ENCODE measurements around the gene PPM1M. TPM values are rescaled to one million over a fixed set of nuclear protein-coding genes. Genes with fewer than 3 reads are reported as not detected.
A peak's percentile ranks its signal among the peaks of the same experiment; 100 is the strongest.

The PPM1M gene
- total RNA-seq, 1 donor from 2014 or later, result 8.9 TPM

DNA sequence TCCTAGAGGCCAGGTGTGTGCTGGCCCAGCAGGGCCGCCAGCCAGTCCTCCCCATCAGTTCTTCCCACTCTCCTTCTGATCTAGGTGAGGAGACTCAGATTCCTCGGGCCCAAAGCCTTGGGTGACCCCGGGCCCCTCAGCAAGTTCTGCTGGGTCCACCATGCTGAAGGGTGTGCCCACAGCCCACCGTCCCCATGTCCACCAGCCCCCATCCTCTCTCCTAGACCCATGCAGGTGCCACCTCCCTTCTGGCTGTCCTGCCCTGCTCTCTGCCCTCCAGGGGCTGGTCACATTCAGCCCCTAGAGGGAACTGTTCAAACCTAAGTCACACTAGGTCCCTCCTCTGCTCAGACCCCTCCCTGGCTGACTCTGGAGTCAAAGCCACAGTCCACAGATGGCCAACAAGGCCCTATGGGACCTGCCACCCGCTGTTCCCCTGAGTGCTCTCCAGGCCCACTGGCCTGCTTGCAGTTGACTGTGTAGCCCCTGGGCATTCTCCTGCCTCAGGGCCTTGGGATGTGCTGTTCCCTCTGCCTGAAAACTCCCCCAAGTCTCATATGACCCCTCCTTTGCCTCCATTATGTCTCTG, 19.2 kb upstream of the PPM1M start:
- intact Hi-C loops (cut with DNase I), result loop anchor here (5.0 kb wide), 1 partner anchor 221 kb away; the partner anchor contains the start of gene SEMA3G
- no peak for DNase-seq (ENCODE audit: low spot score)

GRCh38 chr3:52227117-52227516, 18.4 kb upstream of the PPM1M start:
- DNase-seq (ENCODE audit: low spot score), result no peak
- intact Hi-C loops (cut with DNase I), result loop anchor here (5.0 kb wide), 1 partner anchor 220 kb away; the partner anchor contains the start of gene SEMA3G

GRCh38 chr3:52227766-52228165, 17.8 kb upstream of the PPM1M start:
- intact Hi-C loops (cut with DNase I), result loop anchor here (5.0 kb wide), 1 partner anchor 220 kb away; the partner anchor contains the start of gene SEMA3G
- no peak for DNase-seq (ENCODE audit: low spot score)

DNA sequence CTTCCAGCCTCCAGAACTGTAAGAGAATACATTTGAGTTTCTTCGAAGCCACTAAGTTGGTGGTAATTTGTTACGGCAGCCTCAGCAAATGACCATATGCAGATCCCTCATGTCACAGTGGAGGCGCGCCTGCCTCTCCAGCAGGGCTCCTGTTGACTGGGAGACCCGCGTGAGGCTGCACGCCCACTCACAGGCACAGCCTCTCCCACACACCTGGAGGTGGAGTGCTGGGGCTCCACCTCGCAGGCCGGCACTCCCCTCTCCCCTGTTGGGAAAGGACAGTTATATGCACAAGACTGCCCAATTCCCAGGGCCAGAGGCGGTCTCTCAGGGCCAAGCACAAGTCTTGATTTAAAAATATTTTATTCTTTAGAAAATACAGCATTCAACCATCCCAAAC, 17.3 kb upstream of the PPM1M start:
- intact Hi-C loops (cut with DNase I), result loop anchor here (5.0 kb wide), 1 partner anchor 219 kb away; the partner anchor contains the start of gene SEMA3G
- DNase-seq (ENCODE audit: low spot score), result no peak

- intact Hi-C loops (cut with DNase I), result loop anchor here (5.0 kb wide), 1 partner anchor 218 kb away; the partner anchor contains the start of gene SEMA3G
- DNase-seq (ENCODE audit: low spot score), result no peak
Measured at GRCh38 chr3:52228751-52229291, 16.7 kb upstream of the PPM1M start.

GRCh38 chr3:52229656-52230055, 15.9 kb upstream of the PPM1M start:
- no peak for DNase-seq (ENCODE audit: low spot score)
- intact Hi-C loops (cut with DNase I), result loop anchor here (2.0 to 5.0 kb wide), 2 partner anchors 107 to 218 kb away; partner anchors contain the start of gene SEMA3G

- peak; percentile 74 for DNase-seq (ENCODE audit: low spot score)
- intact Hi-C loops (cut with DNase I), result loop anchor here (2.0 kb wide), 1 partner anchor 106 kb away; no protein-coding TSS in a partner anchor
Measured at GRCh38 chr3:52230461-52230860, 15.1 kb upstream of the PPM1M start.

- DNase-seq (ENCODE audit: low spot score), result no peak
- intact Hi-C loops (cut with DNase I), result loop anchor here (2.0 kb wide), 1 partner anchor 106 kb away; no protein-coding TSS in a partner anchor
Measured at GRCh38 chr3:52230889-52231499, 14.6 kb upstream of the PPM1M start.

DNA sequence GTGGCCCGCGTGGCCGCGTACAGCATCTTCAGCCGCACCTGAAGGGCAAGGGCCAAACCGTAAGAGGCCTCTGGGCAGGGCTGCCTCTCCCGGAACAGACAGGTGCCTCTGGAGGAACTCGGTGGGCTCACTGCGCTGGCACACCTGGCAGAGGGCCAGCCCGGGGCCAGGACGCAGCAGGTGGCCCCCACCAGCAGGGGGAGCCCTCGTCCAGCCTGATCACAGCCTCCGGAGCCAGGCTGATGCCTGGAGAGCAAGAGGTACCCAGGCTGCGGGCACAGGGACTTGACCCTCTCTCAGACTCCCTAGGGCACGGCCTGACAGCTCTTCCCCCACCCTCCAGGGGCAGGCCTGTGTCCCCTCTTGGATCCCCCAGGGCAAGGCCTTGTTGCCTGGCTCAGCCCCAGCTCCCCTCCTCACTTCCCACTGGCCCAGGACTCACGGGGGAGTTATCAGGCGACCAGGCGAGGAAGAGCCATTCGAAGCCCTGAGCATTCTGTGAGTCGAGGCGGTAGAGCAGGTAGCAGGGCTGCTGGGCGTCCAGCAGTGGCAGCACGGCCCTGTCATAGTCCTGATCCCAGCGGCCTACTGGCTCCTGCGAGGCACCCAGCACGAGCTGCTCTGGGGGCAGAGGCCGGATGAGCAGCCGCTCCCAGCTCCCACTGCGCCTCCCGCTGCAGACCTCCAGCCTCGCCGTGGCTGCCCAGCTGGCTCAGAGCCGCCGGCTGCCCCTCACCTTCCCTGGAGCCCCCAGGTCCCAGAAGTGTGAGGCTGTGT, 13.9 kb upstream of the PPM1M start:
- peak; percentile 92 for DNase-seq (ENCODE audit: low spot score)
- intact Hi-C loops (cut with DNase I), result loop anchor here (2.0 kb wide), 1 partner anchor 105 kb away; no protein-coding TSS in a partner anchor

DNA sequence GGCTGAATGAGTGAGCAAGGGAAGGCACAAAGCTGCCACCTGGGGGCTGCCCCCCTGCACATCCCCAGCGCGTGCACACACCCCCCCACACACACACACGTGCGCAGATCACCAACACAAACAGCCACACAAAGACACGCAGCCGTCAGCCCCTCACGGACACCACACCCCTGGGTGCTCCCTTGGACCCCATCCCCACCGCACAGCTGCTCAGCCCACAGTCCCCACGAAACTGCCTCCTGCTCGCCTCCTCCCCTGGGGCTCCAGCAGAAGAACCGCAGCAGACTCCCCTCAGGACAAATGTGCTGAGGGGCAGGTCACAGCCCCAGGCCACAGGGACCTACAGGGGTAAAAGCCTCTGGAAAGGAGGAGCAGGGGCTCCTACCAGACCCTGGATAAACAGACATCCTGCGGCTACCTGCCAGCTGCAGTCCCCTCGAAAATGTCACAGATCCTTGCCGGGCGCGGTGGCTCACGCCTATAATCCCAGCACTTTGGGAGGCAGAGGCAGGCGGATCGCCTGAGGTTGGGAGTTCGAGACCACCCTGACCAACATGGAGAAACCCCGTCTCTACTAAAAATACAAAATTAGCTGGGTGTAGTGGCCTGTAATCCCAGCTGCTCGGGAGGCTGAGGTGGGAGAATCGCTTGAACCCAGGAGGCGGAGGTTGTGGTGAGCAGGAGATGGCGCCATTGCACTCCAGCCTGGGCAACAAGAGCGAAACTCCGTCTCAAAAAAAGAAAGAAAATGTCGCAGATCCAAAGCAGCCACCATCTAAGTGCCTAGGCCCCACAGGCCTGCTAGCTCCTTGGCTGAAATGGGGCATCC, 13.1 kb upstream of the PPM1M start:
- intact Hi-C loops (cut with DNase I), result no loop called here
- DNase-seq (ENCODE audit: low spot score), result no peak

GRCh38 chr3:52233108-52233591, 12.4 kb upstream of the PPM1M start:
- no peak for DNase-seq (ENCODE audit: low spot score)
- intact Hi-C loops (cut with DNase I), result no loop called here

DNA sequence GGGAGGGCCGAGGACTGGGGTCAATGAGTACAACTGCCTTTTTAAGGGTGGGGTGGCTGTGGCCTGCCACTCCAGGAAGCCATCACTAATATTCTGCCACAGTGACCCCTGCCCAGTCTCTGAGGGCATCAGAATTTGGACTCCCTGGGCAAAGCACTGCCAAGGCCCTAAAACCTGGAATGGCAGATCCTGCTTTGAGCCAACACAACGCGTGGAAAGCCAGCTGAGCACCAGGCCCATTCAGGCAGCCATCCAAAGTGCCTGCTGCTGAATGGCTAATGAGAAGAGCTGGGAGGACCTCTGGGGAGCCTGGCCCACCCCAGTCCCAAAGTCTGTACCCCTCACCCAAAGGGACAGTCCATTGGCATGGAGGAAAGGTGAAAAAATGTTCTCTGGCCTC, 11.6 kb upstream of the PPM1M start:
- intact Hi-C loops (cut with DNase I), result loop anchor here (2.0 kb wide), 1 partner anchor 45 kb away; the partner anchor contains the start of gene WDR82
- no peak for DNase-seq (ENCODE audit: low spot score)

GRCh38 chr3:52234516-52235447, 10.8 kb upstream of the PPM1M start:
- intact Hi-C loops (cut with DNase I), result loop anchor here (2.0 to 5.0 kb wide), 2 partner anchors 44 to 212 kb away; partner anchors contain the start of gene WDR82

DNA sequence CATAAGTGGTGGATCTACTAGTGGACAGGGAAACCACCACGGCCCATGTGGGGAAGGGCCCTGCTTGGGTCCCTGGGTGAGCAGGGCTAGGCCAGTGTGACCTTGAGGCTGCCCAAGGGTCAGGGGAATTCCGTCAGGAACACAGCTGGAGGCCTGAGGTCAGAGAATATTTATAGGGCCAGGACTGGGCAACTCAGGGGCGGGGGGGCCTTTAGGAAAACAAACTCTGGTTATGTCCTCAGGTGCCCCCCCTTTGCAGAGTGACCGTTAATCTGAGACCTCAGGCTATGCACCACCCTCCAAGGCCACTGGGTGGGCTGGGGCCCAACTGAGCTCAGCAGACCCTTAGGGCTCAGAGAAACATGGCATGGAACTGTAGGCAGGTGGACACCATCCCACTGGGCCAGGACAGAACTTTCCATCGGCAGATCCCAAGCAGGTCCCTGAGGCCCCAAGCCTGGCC, 9.1 kb upstream of the PPM1M start:
- intact Hi-C loops (cut with DNase I), result loop anchor here (5.0 kb wide), 1 partner anchor 214 kb away; no protein-coding TSS in a partner anchor

More at GRCh38 chr3:52234516-52235447, 10.8 kb upstream of the PPM1M start:
- DNase-seq (ENCODE audit: low spot score), result no peak

DNA sequence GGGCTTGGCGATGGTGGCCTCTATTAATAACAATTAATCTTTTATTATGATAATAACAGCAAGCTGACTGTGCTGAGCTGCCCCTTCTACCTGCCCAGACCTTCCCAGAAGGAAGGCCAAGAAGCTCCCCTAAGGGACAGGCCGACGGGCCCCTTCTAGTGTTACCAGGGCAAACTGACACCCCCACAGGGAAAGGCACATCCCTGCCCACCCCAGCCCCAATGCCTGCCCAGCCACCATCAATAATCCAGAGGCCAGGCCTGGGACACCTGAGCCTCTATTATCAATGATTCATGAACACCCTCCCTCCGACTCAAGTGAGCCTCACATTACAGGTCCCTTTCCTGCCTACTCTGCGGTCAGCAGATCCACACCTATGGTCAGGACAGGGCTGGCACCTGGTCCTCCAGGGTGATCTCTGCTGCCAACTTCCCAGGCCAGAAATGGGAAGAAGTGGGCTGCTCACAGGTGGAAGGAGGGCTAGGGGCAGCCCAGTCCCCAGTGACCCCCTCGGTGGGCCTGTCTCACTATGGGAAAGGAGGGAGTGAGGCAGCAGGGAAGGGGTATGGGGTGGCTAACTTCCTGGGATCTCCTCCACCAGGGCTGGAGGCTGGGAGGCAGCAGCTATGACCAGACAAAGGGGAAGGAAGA, 8.4 kb upstream of the PPM1M start:
- intact Hi-C loops (cut with DNase I), result loop anchor here (5.0 kb wide), 1 partner anchor 215 kb away; no protein-coding TSS in a partner anchor
- DNase-seq (ENCODE audit: low spot score), result peak; percentile 67

More for the DNA sequence above, 9.1 kb upstream of the PPM1M start:
- DNase-seq (ENCODE audit: low spot score), result peak; percentile 73

DNA sequence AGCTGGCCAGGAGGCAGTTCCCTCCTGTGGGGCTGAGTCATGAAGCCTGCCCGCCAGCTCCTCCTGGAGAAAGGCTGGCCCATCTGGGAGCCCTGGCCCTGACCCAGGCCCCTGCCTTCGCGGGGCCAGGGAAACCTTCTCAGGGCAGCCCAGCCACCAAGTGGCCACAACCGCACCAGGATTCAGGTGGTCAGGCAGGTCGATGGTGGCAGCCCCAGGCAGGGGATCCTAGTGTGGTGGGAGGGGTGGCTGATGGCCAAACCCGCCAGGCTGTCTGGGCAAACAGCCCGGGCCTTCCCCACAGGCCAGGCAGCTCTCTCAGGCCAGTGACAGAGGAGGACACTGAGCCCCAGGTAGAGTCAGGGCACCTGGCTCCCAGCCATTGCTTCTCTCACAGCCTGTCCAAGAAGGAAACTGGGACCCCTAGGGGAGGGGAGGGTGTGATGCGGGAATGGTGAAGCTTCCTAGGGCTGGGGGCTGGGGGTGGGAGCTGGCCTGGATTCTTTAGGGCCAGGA, 7.8 kb upstream of the PPM1M start:
- intact Hi-C loops (cut with DNase I), result loop anchor here (5.0 kb wide), 1 partner anchor 215 kb away; no protein-coding TSS in a partner anchor
- peak; percentile 94 for DNase-seq (ENCODE audit: low spot score)

Data from cardiac septum (tissue), 1 donor.